A549 (cell line): ENCODE results near the gene PRRG3.

Source experiments
- BCL3 ChIP-seq: fragments of >200 bp; sonication (Bioruptor Twin); formaldehyde crosslinking; IDR thresholded peaks from 3 replicates; pipeline ENCODE4 v1.6.1; 2016
- CTCF ChIP-seq: fragments of >200 bp; sonication (Bioruptor Twin); formaldehyde crosslinking; IDR thresholded peaks from 3 replicates; pipeline ENCODE4 v1.5.1; 2016
- ELK1 ChIP-seq: fragments of 150-350 bp; IDR thresholded peaks from 2 replicates; pipeline ENCODE4 v1.6.1; 2014; ENCODE audit warnings: low read depth, mild to moderate bottlenecking, low read length
- EP300 ChIP-seq, 2 experiments: fragments of >200 bp; sonication (Bioruptor Twin); formaldehyde crosslinking; IDR thresholded peaks; 2 replicates in 1 of 2; 3 replicates in 1 of 2; pipeline ENCODE4 v1.6.1; 2016 to 2017
- KDM5A ChIP-seq: fragments of 200-600 bp; sonication (generic); IDR thresholded peaks from 2 replicates; pipeline ENCODE4 v1.6.1; 2016; ENCODE audit warnings: antibody characterized with exemption, mild to moderate bottlenecking
- MAX ChIP-seq: IDR thresholded peaks from 2 replicates; pipeline ENCODE4 v1.6.1; 2012
- MAZ ChIP-seq: fragments of 150-350 bp; IDR thresholded peaks from 2 replicates; pipeline ENCODE4 v1.6.1; 2014; ENCODE audit warnings: antibody characterized with exemption, low read depth, low read length, borderline replicate concordance
- PBX3 ChIP-seq: IDR thresholded peaks from 2 replicates; pipeline ENCODE4 v1.6.1; 2012
- POLR2A ChIP-seq: IDR thresholded peaks from 2 replicates; pipeline ENCODE4 v1.6.1; 2012; ENCODE audit warnings: mild to moderate bottlenecking, low read length
- POLR2AphosphoS2 ChIP-seq: conservative IDR thresholded peaks from 2 replicates; pipeline ENCODE4 v1.6.1; 2012; ENCODE audit warnings: low read length, improper control_type of control experiment, inconsistent platforms
- RCOR1 ChIP-seq: fragments of 150-350 bp; IDR thresholded peaks from 2 replicates; pipeline ENCODE4 v1.6.1; 2014; ENCODE audit warnings: antibody characterized with exemption, low read length, low read depth
- SMC3 ChIP-seq: fragments of >200 bp; sonication (Bioruptor Twin); formaldehyde crosslinking; IDR thresholded peaks from 3 replicates; pipeline ENCODE4 v1.6.1; 2018; ENCODE audit warnings: inconsistent platforms
- USF2 ChIP-seq: fragments of 450-650 bp; IDR thresholded peaks from 2 replicates; pipeline ENCODE4 v1.6.1; 2014; ENCODE audit warnings: antibody characterized with exemption

- TF ChIP-seq CTCF (no peak), POLR2AphosphoS2 (no peak), BCL3 (no peak), POLR2A (no peak), EP300 (IDR thresholded peaks at IDR 0.05) (no peak), PBX3 (no peak), ELK1 (no peak), MAZ (no peak), USF2 (no peak), SMC3 (no peak), RCOR1 (no peak), MAX (no peak), KDM5A (no peak)
These were observed 7.6 kb upstream of the PRRG3 start for GRCh38 chrX:151687635-151688034.
